AG09319 (cell line): ENCODE results near the gene GBP7.
"Not testable (repeated sequence)": the region's sequence is repeated elsewhere in the genome, so short reads cannot be mapped to it uniquely, and the experiment has no call there.

ENCODE experiments used
- DNase-seq: peaks from one replicate; pipeline ENCODE4 v3.0.0-alpha.2; 2010; ENCODE audit warnings: low read depth; ENCODE audit errors: extremely low read depth
- CTCF ChIP-seq: IDR thresholded peaks from 2 replicates; pipeline ENCODE4 v1.5.1; 2011; ENCODE audit warnings: low read depth, mild to moderate bottlenecking, inconsistent platforms, low read length, moderate library complexity

The GBP7 gene

GRCh38 chr1:89175601-89176256 lies at the start of gene GBP7:
Gene GBP7 (minus strand): TSS chr1:89176003. CDS start chr1:89171935, 4,068 bp downstream.
- no peak for TF ChIP-seq CTCF
- no peak for DNase-seq

- no peak for DNase-seq
- TF ChIP-seq CTCF, result no peak
Observed at GRCh38 chr1:89221341-89221740, 45.5 kb upstream of the GBP7 start.

DNA sequence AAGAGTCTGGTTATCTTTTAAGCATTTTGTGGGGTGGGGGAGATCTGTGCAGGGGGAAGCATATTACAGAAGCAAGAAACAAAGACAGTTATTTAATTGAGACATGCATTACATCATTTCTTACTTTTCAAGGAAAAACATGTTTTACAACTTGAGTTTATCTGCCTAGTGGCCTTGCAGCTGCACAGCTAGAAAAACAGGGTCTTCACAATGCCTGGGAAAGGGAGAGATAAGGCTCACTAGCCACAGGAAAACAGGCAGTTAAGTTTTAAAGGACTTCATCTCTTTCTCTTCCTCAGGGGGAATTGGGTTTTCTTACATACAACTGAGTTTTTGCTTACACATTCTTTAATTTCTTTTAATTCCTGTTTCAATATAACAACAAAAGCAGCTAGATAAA lies 44.0 kb upstream of the GBP7 start:
- DNase-seq, result not testable (repeated sequence)

- not testable (repeated sequence) for DNase-seq
Observed at GRCh38 chr1:89218941-89219340, 43.1 kb upstream of the GBP7 start.

DNA sequence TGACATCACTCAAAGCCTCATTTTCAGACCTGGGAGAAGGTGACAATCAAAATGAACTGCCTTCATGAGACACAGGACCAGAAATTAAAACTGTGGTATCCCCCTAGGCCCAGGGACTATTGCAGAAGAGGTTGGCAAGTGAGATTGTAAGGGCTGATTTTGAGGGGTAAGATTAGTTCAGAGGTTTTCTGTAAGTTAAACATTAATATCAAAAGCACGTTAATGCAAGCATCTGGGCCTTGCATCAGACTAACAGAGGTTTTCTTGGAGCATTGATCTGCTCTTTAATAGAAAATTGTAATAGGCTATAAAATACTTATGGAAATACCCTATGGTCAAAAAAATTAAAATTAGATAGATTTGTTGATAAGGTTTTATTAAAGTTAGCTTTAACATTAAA lies 37.5 kb upstream of the GBP7 start:
- DNase-seq, result no peak
- no peak for TF ChIP-seq CTCF

- TF ChIP-seq CTCF, result no peak
- DNase-seq, result no peak
Observed at GRCh38 chr1:89211035-89211634, 35.3 kb upstream of the GBP7 start.

DNA sequence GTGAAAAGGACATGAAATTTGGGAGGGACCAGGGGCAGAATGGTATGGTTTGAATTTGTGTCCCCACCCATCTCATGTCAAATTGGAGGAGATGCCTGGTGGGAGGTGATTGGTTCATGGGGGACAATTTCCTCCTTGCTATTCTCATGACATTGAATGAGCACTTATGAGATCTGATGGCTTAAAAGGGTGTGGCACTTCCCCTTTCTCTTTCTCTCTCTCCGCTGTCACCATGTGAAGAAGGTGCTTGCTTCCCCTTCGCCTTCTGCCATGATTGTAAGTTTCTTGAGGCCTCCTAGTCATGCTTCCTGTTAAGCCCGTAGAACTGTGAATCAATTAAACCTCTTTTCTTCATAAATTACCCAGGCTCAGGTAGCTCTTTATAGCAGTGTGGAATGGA lies 30.6 kb upstream of the GBP7 start:
- no peak for DNase-seq
- no peak for TF ChIP-seq CTCF

- no peak for DNase-seq
- no peak for TF ChIP-seq CTCF
Observed at GRCh38 chr1:89203166-89203565, 27.4 kb upstream of the GBP7 start.
